GM12874 (cell line): Measurements from ENCODE around the gene HGF.

Experiments
- TF ChIP-seq, protein P1 (sequence below): IDR thresholded peaks from 2 replicates; pipeline ENCODE4 v1.5.1; 2011; ENCODE audit warnings: low read depth, mild to moderate bottlenecking, control low read depth, low read length, moderate library complexity; ENCODE audit not compliant: insufficient read depth

The HGF gene

DNA sequence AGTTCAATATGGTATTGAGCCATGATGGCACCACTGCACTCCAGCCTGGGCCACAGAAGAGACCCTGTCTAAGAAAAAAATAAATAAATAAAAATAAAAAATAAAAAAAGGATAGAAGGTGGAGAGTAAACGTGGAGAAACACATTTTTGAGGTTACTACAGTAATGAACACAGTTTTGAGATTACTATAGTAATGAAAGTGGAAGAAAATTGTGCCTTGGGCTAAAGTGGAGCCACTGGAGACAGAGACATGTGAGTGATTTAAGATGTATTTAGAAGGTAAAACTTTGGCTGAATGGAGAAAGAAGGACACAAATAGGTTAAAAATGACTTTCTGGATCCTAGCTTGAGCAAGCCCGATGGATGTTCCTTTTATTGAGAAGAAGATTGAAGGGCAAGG is 76.8 kb downstream of the HGF start:
- TF ChIP-seq, protein P1, sequence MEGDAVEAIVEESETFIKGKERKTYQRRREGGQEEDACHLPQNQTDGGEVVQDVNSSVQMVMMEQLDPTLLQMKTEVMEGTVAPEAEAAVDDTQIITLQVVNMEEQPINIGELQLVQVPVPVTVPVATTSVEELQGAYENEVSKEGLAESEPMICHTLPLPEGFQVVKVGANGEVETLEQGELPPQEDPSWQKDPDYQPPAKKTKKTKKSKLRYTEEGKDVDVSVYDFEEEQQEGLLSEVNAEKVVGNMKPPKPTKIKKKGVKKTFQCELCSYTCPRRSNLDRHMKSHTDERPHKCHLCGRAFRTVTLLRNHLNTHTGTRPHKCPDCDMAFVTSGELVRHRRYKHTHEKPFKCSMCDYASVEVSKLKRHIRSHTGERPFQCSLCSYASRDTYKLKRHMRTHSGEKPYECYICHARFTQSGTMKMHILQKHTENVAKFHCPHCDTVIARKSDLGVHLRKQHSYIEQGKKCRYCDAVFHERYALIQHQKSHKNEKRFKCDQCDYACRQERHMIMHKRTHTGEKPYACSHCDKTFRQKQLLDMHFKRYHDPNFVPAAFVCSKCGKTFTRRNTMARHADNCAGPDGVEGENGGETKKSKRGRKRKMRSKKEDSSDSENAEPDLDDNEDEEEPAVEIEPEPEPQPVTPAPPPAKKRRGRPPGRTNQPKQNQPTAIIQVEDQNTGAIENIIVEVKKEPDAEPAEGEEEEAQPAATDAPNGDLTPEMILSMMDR = no peak

DNA sequence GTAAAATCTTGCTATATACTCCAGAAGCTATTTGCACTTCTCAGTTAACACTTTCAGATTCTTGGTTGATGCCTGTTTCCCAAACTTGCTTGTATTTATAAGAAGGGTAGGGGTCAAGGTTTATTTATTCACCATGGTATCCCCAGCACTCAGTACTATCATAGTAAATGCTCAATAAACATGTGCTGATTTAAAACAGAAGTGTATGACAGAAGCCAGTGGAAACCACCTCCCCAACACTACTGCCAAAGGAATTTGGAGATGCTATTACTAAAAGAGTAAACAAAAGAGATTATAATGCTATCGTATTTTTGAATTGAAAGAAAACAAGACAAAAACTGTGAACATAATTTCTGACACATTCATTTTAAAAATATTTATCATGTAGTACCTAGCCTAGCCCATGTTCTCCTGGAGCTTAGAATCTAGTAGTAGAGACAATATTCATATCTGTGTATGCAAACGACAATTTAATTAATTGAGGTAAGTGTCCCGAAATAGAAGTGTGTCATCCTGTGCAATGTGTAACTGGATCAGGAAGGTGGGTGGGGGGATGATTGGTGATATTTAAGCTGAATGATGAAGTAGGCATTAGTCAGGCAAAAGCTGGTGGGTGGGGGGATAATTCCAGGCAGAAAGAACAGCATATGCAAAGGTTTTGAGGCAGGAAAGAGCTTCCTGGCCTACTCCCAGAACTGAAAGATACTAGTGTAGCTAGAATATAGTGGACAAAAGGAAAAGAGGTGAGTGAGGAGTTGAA is 77.5 kb downstream of the HGF start:
- TF ChIP-seq, protein P1 = no peak

DNA sequence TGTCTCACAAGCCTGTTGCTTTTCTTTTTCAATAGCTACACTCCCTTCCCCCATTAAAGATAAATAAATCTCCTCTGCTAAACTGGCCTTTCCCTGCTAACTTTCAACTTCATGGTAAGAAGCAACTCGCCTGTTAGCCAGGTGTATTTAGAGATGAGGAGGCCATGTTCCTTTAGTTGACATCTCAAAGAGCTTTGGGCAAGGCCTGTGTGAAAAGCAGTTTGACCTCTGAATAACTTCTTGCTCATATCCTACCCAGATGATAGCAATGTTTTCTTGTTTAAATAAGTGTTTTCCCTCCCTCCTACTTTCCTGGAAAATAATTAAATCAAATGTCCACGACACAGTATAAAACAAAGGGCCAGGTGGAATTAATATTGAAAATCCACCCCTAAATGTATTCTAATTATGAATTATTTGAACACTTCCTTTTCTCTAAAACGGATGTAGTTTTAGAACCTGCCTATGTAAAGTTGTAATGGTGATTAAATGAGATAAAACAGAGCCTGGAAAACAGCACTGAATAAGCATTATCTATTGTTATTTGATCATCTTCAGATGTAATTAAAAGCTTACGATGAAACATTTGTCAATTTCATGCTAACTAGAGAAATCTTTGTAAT is 78.5 kb downstream of the HGF start:
- TF ChIP-seq, protein P1 = no peak

DNA sequence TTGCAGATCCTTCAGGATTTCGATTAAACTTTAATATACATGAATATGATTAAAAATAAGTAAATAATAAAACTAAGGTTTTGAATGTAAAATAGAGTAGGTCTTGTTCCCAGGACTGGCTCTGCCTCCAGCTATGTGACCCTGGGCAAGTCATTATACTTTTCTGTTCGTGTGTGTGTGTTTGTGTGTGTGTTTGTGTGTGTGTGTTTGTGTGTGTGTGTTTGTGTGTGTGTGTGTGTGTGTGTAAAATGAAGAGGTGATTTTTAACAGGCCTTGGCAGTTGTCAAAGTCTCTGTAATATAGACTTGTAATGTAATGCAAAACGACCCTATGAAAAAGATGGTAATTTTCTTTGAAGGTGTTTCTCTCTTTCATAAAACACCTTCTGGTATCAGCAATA is 79.2 kb downstream of the HGF start:
- TF ChIP-seq, protein P1 = no peak

DNA sequence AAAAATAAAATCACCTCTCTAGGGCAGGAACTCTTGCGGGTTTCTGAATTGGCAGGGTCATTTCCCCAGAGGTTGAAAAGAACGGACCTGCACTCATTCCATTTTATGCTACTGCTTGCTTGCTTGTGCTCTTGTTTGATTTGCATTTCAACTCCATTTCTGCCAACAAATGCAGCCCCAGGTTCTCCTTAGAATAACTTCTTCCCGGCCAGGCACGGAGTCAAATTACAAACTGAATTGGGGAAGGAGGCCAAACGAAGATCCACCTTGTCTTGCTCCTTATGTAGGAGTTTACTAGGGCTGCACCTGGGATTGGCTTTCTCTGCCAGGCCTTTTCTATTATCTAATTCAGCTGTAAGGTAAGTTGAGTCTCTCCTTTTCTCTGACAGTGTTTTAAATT is 79.6 kb downstream of the HGF start:
- TF ChIP-seq, protein P1 = no peak

DNA sequence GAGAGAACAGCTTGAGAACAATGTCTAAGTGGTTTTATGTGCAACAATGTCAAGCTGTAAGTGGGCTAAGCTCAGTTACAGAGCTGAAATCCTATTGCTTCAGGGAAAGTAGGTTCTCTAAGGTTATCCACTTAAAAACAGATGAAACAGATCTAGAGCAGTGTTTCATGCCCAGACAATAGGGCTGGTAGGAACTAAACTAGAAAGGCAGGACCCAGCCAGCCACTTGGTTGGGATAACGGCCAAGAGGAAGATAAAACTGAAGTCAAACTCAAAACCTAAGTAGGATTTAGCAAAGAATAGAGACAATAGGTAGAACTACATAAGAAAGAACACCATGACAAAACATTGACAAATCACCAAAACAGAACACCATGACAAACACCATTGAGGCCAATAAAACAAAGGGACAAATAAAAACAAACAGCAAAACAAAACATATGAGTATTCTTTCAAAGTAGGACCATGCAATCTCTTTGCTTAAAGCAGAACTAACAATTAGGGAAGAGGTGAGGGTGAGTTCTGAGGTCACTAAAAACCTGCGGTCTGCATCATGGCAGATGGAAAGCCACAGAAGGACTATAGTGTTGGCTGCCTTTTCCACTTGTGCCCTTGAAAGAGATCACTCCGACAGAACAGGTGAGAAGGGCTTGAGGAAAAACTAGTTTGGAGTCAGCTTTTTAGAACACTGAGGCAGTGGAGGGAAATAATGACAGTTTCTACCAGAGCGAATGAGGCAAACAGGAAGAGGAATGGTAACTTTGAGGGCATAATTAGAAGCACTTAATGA is 81.0 kb downstream of the HGF start:
- TF ChIP-seq, protein P1 = no peak

DNA sequence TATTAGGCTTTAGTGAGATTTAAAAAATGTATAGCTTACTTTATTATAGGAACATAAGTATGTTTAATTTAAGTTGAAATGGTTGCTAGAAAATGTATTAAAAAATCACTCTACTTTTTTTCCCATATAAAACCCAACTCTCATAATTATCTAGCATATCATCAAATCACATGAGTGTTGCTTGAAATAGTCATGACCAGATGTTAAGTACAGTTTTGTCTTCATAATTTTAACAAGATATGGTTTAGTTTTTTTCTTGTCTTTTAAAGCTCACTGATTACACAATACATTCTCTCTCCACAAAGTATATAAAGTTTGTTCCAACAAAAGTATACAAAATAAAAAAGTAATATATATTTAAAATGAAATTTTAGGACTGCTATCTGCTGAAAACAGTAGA is 82.8 kb downstream of the HGF start:
- TF ChIP-seq, protein P1 = no peak
